ENCODE results near the gene ETNK1. TPM values are rescaled to one million over a fixed set of nuclear protein-coding genes. Genes with fewer than 3 reads are reported as not detected.

Gene ETNK1
- total RNA-seq, 1 experiment from 2014 or later: 70.1 TPM

GRCh38 chr12:22631863-22632463 is 7.0 kb downstream of the ETNK1 start:
- no peak overlapping the region for H2BK12ac ChIP-seq (ENCODE audit: insufficient read length, low read depth, low read length)
- H3K4me2 ChIP-seq (ENCODE audit: insufficient read depth, insufficient read length, low read length): no peak overlapping the region
- no peaks in the 10 kb centered on the region for H3K9me3 ChIP-seq (ENCODE audit: control insufficient read depth, low read depth, low read length)
- H3K27ac ChIP-seq (ENCODE audit: insufficient read length, low read depth, low read length): no peak overlapping the region
- H2BK5ac ChIP-seq (ENCODE audit: insufficient read length, low read length): no peak overlapping the region
- no peak overlapping the region for H2AK5ac ChIP-seq (ENCODE audit: insufficient read length, low read length)
- peak; percentile 75 for TF ChIP-seq CTCF (conservative IDR thresholded peaks at IDR 0.05)
- no peak overlapping the region for H3K56ac ChIP-seq (ENCODE audit: insufficient read length, low read depth, low read length)
- H3K4me3 Mint-ChIP-seq: no peak overlapping the region
- H3K4ac ChIP-seq (ENCODE audit: low read depth, low read length): no peak overlapping the region
- DNase-seq: no peak
- H3K14ac ChIP-seq (ENCODE audit: insufficient read depth, low read length): no peak overlapping the region
- H3K23me2 ChIP-seq (ENCODE audit: insufficient read length, low read depth, low read length, poor library complexity, severe bottlenecking): no peaks in the 10 kb centered on the region
- H3K79me2 ChIP-seq (ENCODE audit: insufficient read depth, low read length): peaks cover 30% of the 10 kb centered on the region
- no peak overlapping the region for H4K91ac ChIP-seq (ENCODE audit: insufficient read length, low read depth, low read length)
- H3K27ac Mint-ChIP-seq: no peak overlapping the region
- no peaks in the 10 kb centered on the region for H4K20me1 ChIP-seq (ENCODE audit: control insufficient read depth, insufficient read depth, insufficient read length)
- no peak overlapping the region for H2BK15ac ChIP-seq (ENCODE audit: low read depth, low read length)
- peaks cover 12 to 31% (median 26%) of the 10 kb centered on the region in 3 experiments; a peak in 6 of 7 replicates for H3K36me3 Mint-ChIP-seq (ENCODE audit: insufficient read depth in 1 of 3, low read depth in 3 of 3)
- WGBS (ENCODE audit: extremely low coverage, insufficient read length, low lambda C conversion rate): 100% methylated on average over 2 of the region's 3 CpGs
- H4K8ac ChIP-seq (replicated peaks; ENCODE audit: insufficient read length, low read depth, low read length): no peak overlapping the region
- H2BK120ac ChIP-seq (ENCODE audit: low read depth, low read length, poor library complexity, severe bottlenecking): no peak overlapping the region
- H3T11ph ChIP-seq (ENCODE audit: low read length): no peak overlapping the region
- H3K4me1 Mint-ChIP-seq: peaks cover 40 to 41% of the 10 kb centered on the region in 2 experiments
- H3K9me3 Mint-ChIP-seq: no peaks in the 10 kb centered on the region
- no peaks in the 10 kb centered on the region for H3K27me3 ChIP-seq (ENCODE audit: insufficient read depth, low read length)
- no peak overlapping the region for H2AFZ ChIP-seq (ENCODE audit: low read length)
- H3K79me1 ChIP-seq (ENCODE audit: insufficient read depth, low read depth, low read length, poor library complexity, severe bottlenecking): peaks cover 3% of the 10 kb centered on the region
- H3K18ac ChIP-seq (ENCODE audit: insufficient read length, low read depth, low read length): no peak overlapping the region
- H4K5ac ChIP-seq (ENCODE audit: insufficient read length, low read depth, low read length): no peak overlapping the region
- H3K9ac ChIP-seq (ENCODE audit: extremely low read depth, insufficient read length, low read length): no peak overlapping the region
- no peak overlapping the region for H2BK20ac ChIP-seq (ENCODE audit: low read depth, low read length, poor library complexity, severe bottlenecking)
- H3K23ac ChIP-seq (ENCODE audit: insufficient read length, low read depth, low read length): no peak overlapping the region
- H3K27me3 Mint-ChIP-seq (ENCODE audit: low read depth): no peaks in the 10 kb centered on the region
- H3K4me1 ChIP-seq (ENCODE audit: insufficient read depth, low read length): peaks cover 4% of the 10 kb centered on the region; the same call in 1 of the 2 replicates
